G401 (cell line): Measurements from ENCODE around the gene KEL. TPM values are rescaled to one million over a fixed set of nuclear protein-coding genes. Genes with fewer than 3 reads are reported as not detected.

Experiments
- DNase-seq: peaks from one replicate; pipeline ENCODE4 v3.0.0-alpha.2; 2015; ENCODE audit warnings: low spot score
- in situ Hi-C: cut with HindIII; loops from 2 replicates; pipeline ENCODE4 v1.10.0; 2016; ENCODE audit warnings: low sequenced_read_pairs, mixed read lengths
- total RNA-seq: library from RNA; depleted of rRNA; stranded (reverse); fragments of >200 nt; shearing (Covaris generic); gene quantifications from 2 replicates; pipeline ENCODE4 v1.2.3, GENCODE V29; 2014

KEL gene
- total RNA-seq, 1 experiment from 2014 or later = not detected

DNA sequence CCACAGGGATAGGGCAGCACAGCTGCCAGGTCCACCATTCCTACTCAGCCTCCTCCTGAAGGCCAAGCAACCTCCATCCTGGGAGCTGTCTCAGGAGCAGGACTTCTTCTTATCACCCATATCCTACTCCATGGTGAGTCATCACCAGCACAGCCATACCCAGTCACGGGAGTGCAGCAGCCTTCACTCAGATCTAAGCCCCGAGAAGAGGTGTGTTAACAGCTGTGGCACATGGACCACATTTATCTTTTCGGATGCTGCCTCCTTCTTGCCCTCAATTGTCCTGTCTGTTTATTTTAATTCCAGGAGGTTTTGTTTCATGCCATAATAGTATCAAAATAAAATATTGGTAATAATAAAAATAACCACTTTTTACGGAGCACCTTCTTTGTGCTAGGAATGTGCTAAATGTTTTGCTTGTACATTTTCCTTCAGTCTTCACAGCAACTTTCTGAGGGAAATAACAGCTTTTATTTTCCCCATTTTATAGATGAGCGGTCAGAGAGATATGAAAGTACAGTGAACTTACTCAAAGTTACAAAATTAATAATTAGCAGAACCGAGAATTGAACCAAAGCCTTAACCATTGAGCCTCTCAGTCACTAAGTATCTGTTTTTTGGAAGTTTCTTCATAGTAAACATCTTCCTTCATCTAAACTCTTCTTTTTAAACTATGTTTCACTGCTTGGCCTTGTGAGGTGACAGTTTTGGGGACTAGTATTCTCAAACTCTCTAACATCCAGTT lies 2.5 kb upstream of the KEL start:
- no peak for DNase-seq
- in situ Hi-C loops = no loop called here

- in situ Hi-C loops = no loop called here
- no peak for DNase-seq
These were observed 1.8 kb upstream of the KEL start for GRCh38 chr7:142963993-142964392.

DNA sequence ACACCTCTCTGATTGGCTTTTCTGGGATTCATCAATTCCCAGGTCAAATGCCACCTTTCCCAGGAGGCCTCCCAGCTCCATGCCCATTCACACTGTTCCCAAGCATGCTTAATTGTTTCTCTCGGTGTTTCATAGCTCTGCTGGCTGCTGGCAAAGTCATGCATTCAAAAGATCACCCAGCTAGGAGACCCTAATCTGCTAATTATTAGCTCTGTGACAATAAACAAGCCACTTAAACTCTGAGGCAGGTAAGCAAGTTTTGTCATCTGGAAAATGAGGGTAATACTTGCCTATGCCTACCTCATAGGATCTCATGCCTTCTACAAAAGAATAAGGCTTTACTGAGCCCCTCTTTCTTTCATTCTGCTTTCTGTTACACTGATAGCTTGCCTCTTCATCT lies 828 bp upstream of the KEL start:
- in situ Hi-C loops = no loop called here
- no peak for DNase-seq

DNA sequence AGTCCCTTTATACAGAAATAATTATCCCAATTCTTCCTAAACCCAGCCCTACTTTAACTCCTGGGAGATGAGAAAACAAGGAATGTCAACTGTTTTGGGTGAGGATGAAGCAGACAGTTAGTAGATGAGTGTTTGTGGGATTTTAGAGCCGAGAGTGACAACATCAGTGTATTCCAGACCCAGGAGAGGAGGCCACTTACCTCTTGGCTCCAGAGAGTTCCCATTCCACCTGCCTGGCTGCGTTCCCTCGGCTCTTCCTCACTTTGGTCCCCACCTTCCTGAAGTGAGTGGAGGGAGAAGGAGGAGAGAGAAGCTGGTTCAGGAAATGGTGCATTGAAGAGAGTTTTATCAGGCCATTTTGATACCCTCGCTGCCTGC lies 579 bp downstream of the KEL start:
- in situ Hi-C loops = no loop called here
- no peak for DNase-seq

DNA sequence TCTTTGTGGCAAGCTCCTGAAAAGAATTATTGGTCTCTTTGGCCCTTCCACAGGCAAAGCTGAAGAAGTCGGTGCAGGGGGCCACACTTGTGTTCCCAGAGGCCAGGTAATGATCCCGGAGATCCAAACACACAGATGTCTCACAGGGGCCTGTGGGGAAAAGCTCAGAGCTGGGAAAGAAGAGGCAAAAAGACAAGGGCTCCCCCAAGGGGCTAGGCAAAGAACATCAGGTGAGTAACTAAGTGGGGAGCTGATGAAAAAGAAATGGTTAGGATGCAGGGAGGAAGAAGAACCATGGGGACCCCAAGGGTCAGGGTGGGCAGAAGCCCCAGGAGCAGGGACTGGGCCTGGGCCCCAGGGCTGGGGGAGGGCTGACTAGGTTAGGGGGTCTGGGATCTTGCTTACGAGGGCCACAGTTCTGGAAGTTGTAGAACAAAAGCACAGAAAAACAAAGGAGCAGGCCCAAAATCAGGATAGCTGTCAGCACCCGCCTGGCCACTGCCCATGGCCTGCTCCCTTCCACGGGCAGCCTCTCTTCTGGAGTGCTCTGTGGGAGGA lies 1.1 kb downstream of the KEL start:
- no peak for DNase-seq
- in situ Hi-C loops = no loop called here

DNA sequence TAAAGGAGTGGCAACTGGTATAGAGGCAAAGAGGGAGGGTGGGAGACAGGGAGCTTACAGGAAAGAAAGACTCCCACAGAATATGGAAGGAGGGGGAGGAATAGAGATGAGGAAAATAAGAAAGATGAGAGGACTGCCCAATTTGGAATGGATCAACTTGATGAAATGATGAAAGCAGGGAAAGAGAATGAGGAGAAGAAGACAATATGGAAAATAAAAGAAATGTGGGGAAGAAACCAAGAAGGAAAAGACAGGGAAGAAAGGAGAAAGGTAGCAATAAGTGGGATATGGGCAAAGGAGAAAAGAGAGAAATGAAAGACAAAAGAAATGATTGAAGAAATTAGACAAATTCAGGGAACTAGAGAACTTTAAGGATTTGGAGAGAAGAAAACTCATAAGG lies 3.0 kb downstream of the KEL start:
- DNase-seq = no peak
- in situ Hi-C loops = no loop called here

GRCh38 chr7:142957723-142958122 lies 4.4 kb downstream of the KEL start:
- in situ Hi-C loops = no loop called here
- DNase-seq = no peak

- in situ Hi-C loops = no loop called here
- no peak for DNase-seq
These were observed 5.1 kb downstream of the KEL start for GRCh38 chr7:142956951-142957623.

GRCh38 chr7:142954680-142955268 lies 7.4 kb downstream of the KEL start:
- no peak for DNase-seq
- in situ Hi-C loops = no loop called here

- no peak for DNase-seq
- in situ Hi-C loops = no loop called here
These were observed 11.9 kb downstream of the KEL start for GRCh38 chr7:142950235-142950634.

GRCh38 chr7:142948603-142949002 lies 13.6 kb downstream of the KEL start:
- in situ Hi-C loops = no loop called here
- DNase-seq = no peak

GRCh38 chr7:142945001-142945400 lies 17.2 kb downstream of the KEL start:
- in situ Hi-C loops = no loop called here
- no peak for DNase-seq

DNA sequence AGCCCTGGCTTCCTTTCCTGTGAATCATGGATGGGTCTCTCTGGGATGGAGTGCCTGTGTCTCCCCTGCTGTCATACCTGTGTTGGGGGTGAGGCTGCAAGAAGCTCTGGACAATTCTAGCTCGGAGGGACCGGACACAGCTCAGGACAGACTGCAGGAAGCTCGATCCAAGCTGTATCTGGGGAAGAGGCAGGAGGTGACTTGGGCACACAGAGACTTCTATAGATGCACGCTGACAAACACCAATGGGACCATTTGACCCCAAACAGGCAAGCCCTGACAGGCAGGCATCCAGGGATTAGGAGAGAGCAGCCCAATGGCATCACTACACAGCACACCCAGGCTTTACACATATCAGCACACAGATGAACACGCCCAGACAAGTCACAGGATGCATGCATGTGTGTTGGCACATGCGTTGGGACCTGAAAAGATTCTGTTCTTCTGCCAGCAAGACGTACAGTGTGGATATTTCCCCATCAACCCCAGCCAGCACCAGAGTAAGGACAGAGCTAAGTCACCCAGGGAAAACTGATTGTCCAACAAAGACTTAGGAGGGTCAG lies 18.4 kb downstream of the KEL start:
- DNase-seq = no peak
- in situ Hi-C loops = no loop called here

GRCh38 chr7:142942746-142943145 lies 19.4 kb downstream of the KEL start:
- DNase-seq = no peak
- in situ Hi-C loops = no loop called here

DNA sequence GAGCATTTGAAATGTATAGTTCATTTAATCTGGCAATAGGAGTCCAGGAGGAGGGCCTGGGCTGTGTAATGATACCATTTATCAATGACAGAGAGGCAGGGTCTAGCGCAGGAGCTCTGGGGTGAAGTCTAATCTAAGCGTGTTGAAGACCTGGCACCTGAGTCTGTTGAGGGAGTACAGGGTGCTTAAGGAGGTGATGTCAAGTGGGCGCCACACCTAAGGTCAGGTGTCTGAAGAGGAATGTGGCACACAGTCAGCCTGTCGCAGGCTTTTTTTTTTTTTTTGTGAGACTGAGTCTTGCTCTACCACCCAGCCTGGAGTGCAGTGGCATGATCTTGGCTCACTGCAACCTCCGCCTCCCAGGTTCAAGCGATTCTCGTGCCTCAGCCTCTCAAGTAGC lies 20.6 kb downstream of the KEL start:
- DNase-seq = no peak
- in situ Hi-C loops = no loop called here

DNA sequence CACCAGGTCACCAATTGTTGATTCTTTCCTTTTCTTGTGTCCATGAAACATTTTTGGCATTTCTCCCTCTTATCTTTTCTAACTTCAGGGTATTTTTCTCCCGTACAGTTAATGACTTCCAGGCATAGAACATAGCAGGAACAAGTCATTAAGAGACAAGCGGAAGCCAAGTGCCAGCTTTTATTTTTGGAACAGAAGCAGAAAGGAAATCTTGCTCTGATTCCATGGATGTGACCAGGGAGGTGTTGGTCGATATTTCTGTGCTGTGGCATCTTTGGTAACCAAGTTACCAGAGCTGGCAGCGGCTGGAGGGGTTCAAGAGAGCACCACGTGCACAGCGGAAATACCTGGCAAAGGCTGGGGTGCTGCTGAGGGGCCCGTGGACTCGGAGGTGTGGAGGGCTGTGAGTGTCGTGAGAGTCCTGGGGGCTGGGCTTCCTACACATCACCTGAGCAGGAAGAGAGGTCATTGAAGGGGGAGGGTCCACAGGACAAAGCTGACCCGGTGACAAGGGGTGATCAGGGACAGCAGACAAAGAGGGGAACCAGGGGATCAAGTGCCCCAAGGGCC lies 21.1 kb downstream of the KEL start:
- in situ Hi-C loops = no loop called here
- no peak for DNase-seq

- in situ Hi-C loops = no loop called here
- no peak for DNase-seq
These were observed 22.8 kb downstream of the KEL start, which contains the start of gene LLCFC1 for GRCh38 chr7:142939226-142939910. TSS of gene LLCFC1 (plus strand) at chr7:142939484. CDS start at chr7:142939622, 138 bp downstream.

DNA sequence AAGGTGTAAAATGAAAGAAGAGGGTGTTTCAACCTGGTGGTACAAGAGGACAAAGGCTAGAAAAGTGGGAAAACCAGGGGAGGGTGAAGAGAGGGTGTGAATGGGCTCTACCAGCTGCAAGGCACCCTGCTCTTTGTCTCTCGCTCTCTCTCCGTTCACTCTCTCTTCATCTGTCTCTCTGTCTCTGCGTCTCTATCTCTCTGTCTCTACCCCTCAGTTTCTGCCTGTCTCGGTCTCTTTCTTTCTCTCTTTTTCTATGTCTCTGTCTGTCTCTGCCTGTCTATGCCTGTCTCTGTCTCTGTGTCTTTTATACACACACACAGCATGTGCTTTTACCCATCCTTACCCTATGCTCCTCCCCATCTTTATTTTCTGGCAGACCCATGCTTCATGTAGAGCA lies 23.6 kb downstream of the KEL start:
- in situ Hi-C loops = no loop called here
- DNase-seq = no peak

GRCh38 chr7:142935941-142936565 lies 26.1 kb downstream of the KEL start:
- in situ Hi-C loops = no loop called here

More at GRCh38 chr7:142935941-142936565, 26.1 kb downstream of the KEL start:
- no peak for DNase-seq
